ENCODE data around the gene SLC5A2. TPM values are rescaled to one million over a fixed set of nuclear protein-coding genes. Genes with fewer than 3 reads are reported as not detected.

The SLC5A2 gene
- total RNA-seq, 1 donor from 2014 or later = 0.53 TPM

GRCh38 chr16:31466381-31466841, 16.5 kb upstream of the SLC5A2 start:
- no peak for DNase-seq (ENCODE audit: low spot score in 2 of 2)
- no peak overlapping the region for H3K27ac ChIP-seq
- H3K27me3 ChIP-seq = no peaks in the 10 kb centered on the region
- TF ChIP-seq CTCF (IDR thresholded peaks at IDR 0.05) = no peak
- H3K4me3 ChIP-seq = no peak overlapping the region
- no peaks in the 10 kb centered on the region for H3K9me3 ChIP-seq
- H3K4me1 ChIP-seq = peaks cover 0 to 16% of the 10 kb centered on the region in 2 donors
- peaks cover 35 to 50% of the 10 kb centered on the region in 2 donors for H3K36me3 ChIP-seq
- intact Hi-C loops (cut with DNase I) = no loop called here

- intact Hi-C loops (cut with DNase I) = no loop called here
- Histone ChIP-seq H3K27ac (no peak overlapping the region), H3K36me3 (peaks cover 35 to 46% of the 10 kb centered on the region in 2 donors)
These were observed 15.7 kb upstream of the SLC5A2 start for GRCh38 chr16:31467151-31467773.

GRCh38 chr16:31467858-31468257, 15.1 kb upstream of the SLC5A2 start:
- no peak for TF ChIP-seq CTCF (IDR thresholded peaks at IDR 0.05)
- Histone ChIP-seq H3K27me3 (no peaks in the 10 kb centered on the region), H3K9me3 (no peaks in the 10 kb centered on the region), H3K27ac (no peak overlapping the region), H3K4me1 (peaks cover 0 to 16% of the 10 kb centered on the region in 2 donors), H3K36me3 (peaks cover 30 to 40% of the 10 kb centered on the region in 2 donors), H3K4me3 (no peak overlapping the region)
- intact Hi-C loops (cut with DNase I) = no loop called here
- no peak for DNase-seq (ENCODE audit: low spot score in 2 of 2)

More at GRCh38 chr16:31467151-31467773, 15.7 kb upstream of the SLC5A2 start:
- Histone ChIP-seq H3K4me1 (peaks cover 0 to 16% of the 10 kb centered on the region in 2 donors), H3K4me3 (no peak overlapping the region), H3K9me3 (no peaks in the 10 kb centered on the region), H3K27me3 (no peaks in the 10 kb centered on the region)
- no peak for TF ChIP-seq CTCF (IDR thresholded peaks at IDR 0.05)
- DNase-seq (ENCODE audit: low spot score in 2 of 2) = no peak

- Histone ChIP-seq H3K27ac (peak overlapping the region; percentile 96 to 100), H3K36me3 (peaks cover 37 to 42% of the 10 kb centered on the region in 2 donors), H3K4me3 (peak overlapping the region; percentile 89 to 91), H3K9me3 (no peaks in the 10 kb centered on the region), H3K27me3 (no peaks in the 10 kb centered on the region), H3K4me1 (peaks cover 0 to 26% of the 10 kb centered on the region in 2 donors)
- intact Hi-C loops (cut with DNase I) = loop anchor here (1.0 to 10.0 kb wide), 2 partner anchors 10 to 244 kb away; a partner anchor contains a TSS
- no peak for DNase-seq (ENCODE audit: low spot score in 2 of 2)
- no peak for TF ChIP-seq CTCF (IDR thresholded peaks at IDR 0.05)
These were observed 12.3 kb upstream of the SLC5A2 start for GRCh38 chr16:31470615-31471014.

- intact Hi-C loops (cut with DNase I) = loop anchor here (1.0 to 10.0 kb wide), 2 partner anchors 11 to 243 kb away; a partner anchor contains a TSS
- H3K4me1 ChIP-seq = peaks cover 0 to 26% of the 10 kb centered on the region in 2 donors
- peak overlapping the region; percentile 96 to 100 for H3K27ac ChIP-seq
- no peak for TF ChIP-seq CTCF (IDR thresholded peaks at IDR 0.05)
- H3K4me3 ChIP-seq = peak overlapping the region; percentile 89 to 91
- no peaks in the 10 kb centered on the region for H3K9me3 ChIP-seq
- DNase-seq (ENCODE audit: low spot score in 2 of 2) = no peak
- no peaks in the 10 kb centered on the region for H3K27me3 ChIP-seq
- peaks cover 37 to 42% of the 10 kb centered on the region in 2 donors for H3K36me3 ChIP-seq
These were observed 11.6 kb upstream of the SLC5A2 start for GRCh38 chr16:31471241-31471874.

All from ascending aorta (tissue), 2 donors.